HEK293 (cell line): ENCODE measurements around the gene ZNRF2.
A peak's percentile ranks its signal among the peaks of the same experiment; 100 is the strongest.

Source experiments
- CTCF ChIA-PET: fragments of 350-600 bp; formaldehyde crosslinking; extraction: SDS; loops from one replicate; lab custom pipeline; 2021; ENCODE audit warnings: antibody characterized with exemption; lab: Yijun Ruan, JAX
- POLR2A ChIA-PET: fragments of 300-600 bp; formaldehyde crosslinking; extraction: SDS; loops from one replicate; lab custom pipeline; 2020; ENCODE audit warnings: antibody characterized with exemption, inconsistent platforms; lab: Yijun Ruan, JAX
- H3K27ac ChIP-seq: fragments of 200-500 bp; sonication (Bioruptor generic); 2 replicates; pipeline ENCODE4 v1.5.1; 2014; ENCODE audit warnings: low read depth, low read length, control low read depth, inconsistent platforms; ENCODE audit errors: extremely low read depth
- H3K36me3 ChIP-seq, 2 experiments: fragments of 200-500 bp in 1 of 2; sonication (Bioruptor generic) in 1 of 2; 1 replicate in 1 of 2; 2 replicates in 1 of 2; pipeline ENCODE4 v1.5.1; 2014 to 2017; ENCODE audit warnings: inconsistent platforms in 2 of 2, low read length in 2 of 2; ENCODE audit not compliant: control insufficient read depth in 2 of 2, insufficient read depth in 1 of 2
- H3K4me1 ChIP-seq: fragments of 200-500 bp; sonication (Bioruptor generic); 2 replicates; pipeline ENCODE4 v1.5.1; 2014; ENCODE audit warnings: mild to moderate bottlenecking, low read length, inconsistent platforms; ENCODE audit not compliant: control insufficient read depth, insufficient read depth
- H3K4me3 ChIP-seq: 2 replicates; pipeline ENCODE4 v1.5.1; 2011; ENCODE audit warnings: low read depth, mild to moderate bottlenecking, control low read depth, low read length, moderate library complexity
- H3K9me3 ChIP-seq: fragments of 200-500 bp; sonication (Bioruptor generic); 2 replicates; pipeline ENCODE4 v1.5.1; 2014; ENCODE audit warnings: low read depth, low read length, inconsistent platforms; ENCODE audit not compliant: control insufficient read depth, insufficient read depth
- GLIS1 ChIP-seq: fragments of 450-650 bp; formaldehyde crosslinking; IDR thresholded peaks from 2 replicates; pipeline ENCODE4 v1.5.1; 2016; ENCODE audit warnings: missing biosample characterization, missing genetic modification characterization
- KLF8 ChIP-seq: fragments of 450-650 bp; formaldehyde crosslinking; IDR thresholded peaks from 2 replicates; pipeline ENCODE4 v1.5.1; 2016; ENCODE audit warnings: missing biosample characterization, missing genetic modification characterization
- ZNF112 ChIP-seq: fragments of 450-650 bp; formaldehyde crosslinking; IDR thresholded peaks from 2 replicates; pipeline ENCODE4 v1.5.0; 2017; ENCODE audit warnings: missing biosample characterization, missing genetic modification characterization
- ZNF223 ChIP-seq: fragments of 450-650 bp; formaldehyde crosslinking; IDR thresholded peaks from 2 replicates; pipeline ENCODE4 v1.5.1; 2016; ENCODE audit warnings: missing biosample characterization, missing genetic modification characterization
- ZNF600 ChIP-seq: fragments of 450-650 bp; formaldehyde crosslinking; IDR thresholded peaks from 2 replicates; pipeline ENCODE4 v1.5.1; 2016; ENCODE audit warnings: missing biosample characterization, missing genetic modification characterization
- ZSCAN16 ChIP-seq: fragments of 450-650 bp; formaldehyde crosslinking; IDR thresholded peaks from 2 replicates; pipeline ENCODE4 v1.5.1; 2016; ENCODE audit warnings: missing biosample characterization, missing genetic modification characterization
- TF ChIP-seq, protein P1 (sequence below): fragments of 450-650 bp; formaldehyde crosslinking; IDR thresholded peaks from 2 replicates; pipeline ENCODE4 v1.5.1; 2017; ENCODE audit warnings: missing biosample characterization, missing genetic modification characterization
- TF ChIP-seq, protein P2 (sequence below): fragments of 450-650 bp; formaldehyde crosslinking; conservative IDR thresholded peaks from 2 replicates; pipeline ENCODE4 v1.5.1; 2016; ENCODE audit warnings: low read depth, missing biosample characterization, missing genetic modification characterization
- TF ChIP-seq, protein P3 (sequence below): fragments of 450-650 bp; formaldehyde crosslinking; IDR thresholded peaks from 2 replicates; pipeline ENCODE4 v1.5.1; 2017; ENCODE audit warnings: missing biosample characterization, missing genetic modification characterization
- TF ChIP-seq, protein P4 (sequence below): fragments of 450-650 bp; formaldehyde crosslinking; IDR thresholded peaks from 2 replicates; pipeline ENCODE4 v1.5.1; 2016; ENCODE audit warnings: missing biosample characterization, missing genetic modification characterization

Gene ZNRF2

DNA sequence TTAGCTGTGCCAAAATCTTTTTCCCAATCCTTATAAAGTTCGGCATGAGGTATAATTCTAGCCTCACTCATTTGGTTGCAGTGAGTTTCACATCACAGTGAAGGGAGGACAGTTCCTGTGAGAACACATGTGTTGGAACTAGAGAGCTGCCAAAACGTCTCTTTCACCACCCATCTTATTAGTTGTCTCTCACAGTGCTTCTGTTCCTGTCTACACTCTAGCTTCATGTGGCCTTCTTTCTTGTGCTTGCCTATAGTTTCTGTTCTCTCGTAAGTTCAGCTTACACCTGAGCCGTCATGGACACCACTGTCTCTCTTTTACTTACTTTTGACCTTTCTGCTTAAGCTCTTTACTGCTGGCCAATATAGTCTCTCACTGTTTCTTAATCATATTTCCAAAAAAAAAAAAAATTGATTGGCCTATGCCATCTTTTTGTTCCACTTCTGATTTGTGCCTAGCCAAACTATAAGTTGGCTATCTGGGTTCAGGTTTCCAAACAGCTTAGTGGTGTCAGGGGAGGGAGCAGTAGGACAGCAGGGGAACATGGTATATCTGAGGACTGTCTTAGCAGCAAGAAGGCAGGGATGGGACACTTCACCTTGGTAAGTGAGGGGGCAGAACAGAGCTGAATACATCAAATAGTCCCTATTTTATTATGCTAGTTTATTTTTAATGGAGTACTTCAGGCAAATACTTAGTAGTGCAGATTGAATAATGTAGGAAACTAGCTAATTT, 38.0 kb downstream of the ZNRF2 start (continued):
- TF ChIP-seq, protein P1, sequence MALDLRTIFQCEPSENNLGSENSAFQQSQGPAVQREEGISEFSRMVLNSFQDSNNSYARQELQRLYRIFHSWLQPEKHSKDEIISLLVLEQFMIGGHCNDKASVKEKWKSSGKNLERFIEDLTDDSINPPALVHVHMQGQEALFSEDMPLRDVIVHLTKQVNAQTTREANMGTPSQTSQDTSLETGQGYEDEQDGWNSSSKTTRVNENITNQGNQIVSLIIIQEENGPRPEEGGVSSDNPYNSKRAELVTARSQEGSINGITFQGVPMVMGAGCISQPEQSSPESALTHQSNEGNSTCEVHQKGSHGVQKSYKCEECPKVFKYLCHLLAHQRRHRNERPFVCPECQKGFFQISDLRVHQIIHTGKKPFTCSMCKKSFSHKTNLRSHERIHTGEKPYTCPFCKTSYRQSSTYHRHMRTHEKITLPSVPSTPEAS (tag by site-specific recombination), result no peak
- TF ChIP-seq ZNF223 (tag by site-specific recombination) (no peak), ZNF112 (no peak), KLF8 (tag by site-specific recombination) (no peak), ZNF600 (tag by site-specific recombination) (peak; percentile 59), GLIS1 (tag by site-specific recombination) (no peak)
- TF ChIP-seq, protein P2, sequence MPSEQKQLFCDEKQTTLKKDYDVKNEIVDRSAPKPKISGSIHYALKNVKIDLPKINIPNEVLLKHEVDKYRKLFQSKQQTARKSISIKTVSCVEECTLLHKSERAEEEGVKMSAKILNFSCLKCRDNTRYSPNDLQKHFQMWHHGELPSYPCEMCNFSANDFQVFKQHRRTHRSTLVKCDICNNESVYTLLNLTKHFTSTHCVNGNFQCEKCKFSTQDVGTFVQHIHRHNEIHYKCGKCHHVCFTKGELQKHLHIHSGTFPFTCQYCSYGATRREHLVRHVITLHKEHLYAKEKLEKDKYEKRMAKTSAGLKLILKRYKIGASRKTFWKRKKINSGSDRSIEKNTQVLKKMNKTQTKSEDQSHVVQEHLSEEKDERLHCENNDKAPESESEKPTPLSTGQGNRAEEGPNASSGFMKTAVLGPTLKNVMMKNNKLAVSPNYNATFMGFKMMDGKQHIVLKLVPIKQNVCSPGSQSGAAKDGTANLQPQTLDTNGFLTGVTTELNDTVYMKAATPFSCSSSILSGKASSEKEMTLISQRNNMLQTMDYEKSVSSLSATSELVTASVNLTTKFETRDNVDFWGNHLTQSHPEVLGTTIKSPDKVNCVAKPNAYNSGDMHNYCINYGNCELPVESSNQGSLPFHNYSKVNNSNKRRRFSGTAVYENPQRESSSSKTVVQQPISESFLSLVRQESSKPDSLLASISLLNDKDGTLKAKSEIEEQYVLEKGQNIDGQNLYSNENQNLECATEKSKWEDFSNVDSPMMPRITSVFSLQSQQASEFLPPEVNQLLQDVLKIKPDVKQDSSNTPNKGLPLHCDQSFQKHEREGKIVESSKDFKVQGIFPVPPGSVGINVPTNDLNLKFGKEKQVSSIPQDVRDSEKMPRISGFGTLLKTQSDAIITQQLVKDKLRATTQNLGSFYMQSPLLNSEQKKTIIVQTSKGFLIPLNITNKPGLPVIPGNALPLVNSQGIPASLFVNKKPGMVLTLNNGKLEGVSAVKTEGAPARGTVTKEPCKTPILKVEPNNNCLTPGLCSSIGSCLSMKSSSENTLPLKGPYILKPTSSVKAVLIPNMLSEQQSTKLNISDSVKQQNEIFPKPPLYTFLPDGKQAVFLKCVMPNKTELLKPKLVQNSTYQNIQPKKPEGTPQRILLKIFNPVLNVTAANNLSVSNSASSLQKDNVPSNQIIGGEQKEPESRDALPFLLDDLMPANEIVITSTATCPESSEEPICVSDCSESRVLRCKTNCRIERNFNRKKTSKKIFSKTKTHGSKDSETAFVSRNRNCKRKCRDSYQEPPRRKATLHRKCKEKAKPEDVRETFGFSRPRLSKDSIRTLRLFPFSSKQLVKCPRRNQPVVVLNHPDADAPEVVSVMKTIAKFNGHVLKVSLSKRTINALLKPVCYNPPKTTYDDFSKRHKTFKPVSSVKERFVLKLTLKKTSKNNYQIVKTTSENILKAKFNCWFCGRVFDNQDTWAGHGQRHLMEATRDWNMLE (tag by site-specific recombination), result no peak

DNA sequence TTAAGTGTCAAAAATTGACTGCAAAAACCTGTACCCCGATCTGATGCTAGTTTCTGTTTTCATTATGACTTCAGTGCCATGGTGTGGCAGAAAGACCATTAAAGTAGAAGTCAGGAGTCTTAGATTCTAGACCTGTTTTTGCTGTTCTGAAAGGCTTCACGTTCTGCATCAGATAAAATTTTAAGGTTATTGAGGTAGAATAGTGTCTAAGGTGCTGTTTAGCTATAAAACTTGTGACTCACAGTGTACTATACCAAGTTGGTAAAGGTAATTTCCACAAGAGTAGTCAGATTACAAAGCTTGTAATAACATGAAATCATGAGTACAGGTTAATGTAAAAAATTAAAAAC, 38.6 kb downstream of the ZNRF2 start:
- Histone ChIP-seq H3K4me1 (peaks cover 19% of the 10 kb centered on the region; the same call in 1 of the 2 replicates), H3K4me3 (no peak overlapping the region), H3K9me3 (no peaks in the 10 kb centered on the region), H3K27ac (no peak overlapping the region), H3K36me3 (no peaks in the 10 kb centered on the region; a peak in 1 of 3 replicates)
- ChIA-PET CTCF (interaction anchor here (0.7 to 1.1 kb wide), 2 partner anchors 46 to 1248 kb away, joined by 3 read pairs; no protein-coding TSS in a partner anchor), POLR2A (interaction anchor here (1.1 kb wide), 1 partner anchor 10 kb away, joined by 3 read pairs; no protein-coding TSS in a partner anchor)
- TF ChIP-seq, protein P3, sequence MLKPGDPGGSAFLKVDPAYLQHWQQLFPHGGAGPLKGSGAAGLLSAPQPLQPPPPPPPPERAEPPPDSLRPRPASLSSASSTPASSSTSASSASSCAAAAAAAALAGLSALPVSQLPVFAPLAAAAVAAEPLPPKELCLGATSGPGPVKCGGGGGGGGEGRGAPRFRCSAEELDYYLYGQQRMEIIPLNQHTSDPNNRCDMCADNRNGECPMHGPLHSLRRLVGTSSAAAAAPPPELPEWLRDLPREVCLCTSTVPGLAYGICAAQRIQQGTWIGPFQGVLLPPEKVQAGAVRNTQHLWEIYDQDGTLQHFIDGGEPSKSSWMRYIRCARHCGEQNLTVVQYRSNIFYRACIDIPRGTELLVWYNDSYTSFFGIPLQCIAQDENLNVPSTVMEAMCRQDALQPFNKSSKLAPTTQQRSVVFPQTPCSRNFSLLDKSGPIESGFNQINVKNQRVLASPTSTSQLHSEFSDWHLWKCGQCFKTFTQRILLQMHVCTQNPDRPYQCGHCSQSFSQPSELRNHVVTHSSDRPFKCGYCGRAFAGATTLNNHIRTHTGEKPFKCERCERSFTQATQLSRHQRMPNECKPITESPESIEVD (tag by site-specific recombination), result peak; percentile 36; the same call in 1 of the 2 replicates
- no peak for TF ChIP-seq ZSCAN16
- TF ChIP-seq, protein P4, sequence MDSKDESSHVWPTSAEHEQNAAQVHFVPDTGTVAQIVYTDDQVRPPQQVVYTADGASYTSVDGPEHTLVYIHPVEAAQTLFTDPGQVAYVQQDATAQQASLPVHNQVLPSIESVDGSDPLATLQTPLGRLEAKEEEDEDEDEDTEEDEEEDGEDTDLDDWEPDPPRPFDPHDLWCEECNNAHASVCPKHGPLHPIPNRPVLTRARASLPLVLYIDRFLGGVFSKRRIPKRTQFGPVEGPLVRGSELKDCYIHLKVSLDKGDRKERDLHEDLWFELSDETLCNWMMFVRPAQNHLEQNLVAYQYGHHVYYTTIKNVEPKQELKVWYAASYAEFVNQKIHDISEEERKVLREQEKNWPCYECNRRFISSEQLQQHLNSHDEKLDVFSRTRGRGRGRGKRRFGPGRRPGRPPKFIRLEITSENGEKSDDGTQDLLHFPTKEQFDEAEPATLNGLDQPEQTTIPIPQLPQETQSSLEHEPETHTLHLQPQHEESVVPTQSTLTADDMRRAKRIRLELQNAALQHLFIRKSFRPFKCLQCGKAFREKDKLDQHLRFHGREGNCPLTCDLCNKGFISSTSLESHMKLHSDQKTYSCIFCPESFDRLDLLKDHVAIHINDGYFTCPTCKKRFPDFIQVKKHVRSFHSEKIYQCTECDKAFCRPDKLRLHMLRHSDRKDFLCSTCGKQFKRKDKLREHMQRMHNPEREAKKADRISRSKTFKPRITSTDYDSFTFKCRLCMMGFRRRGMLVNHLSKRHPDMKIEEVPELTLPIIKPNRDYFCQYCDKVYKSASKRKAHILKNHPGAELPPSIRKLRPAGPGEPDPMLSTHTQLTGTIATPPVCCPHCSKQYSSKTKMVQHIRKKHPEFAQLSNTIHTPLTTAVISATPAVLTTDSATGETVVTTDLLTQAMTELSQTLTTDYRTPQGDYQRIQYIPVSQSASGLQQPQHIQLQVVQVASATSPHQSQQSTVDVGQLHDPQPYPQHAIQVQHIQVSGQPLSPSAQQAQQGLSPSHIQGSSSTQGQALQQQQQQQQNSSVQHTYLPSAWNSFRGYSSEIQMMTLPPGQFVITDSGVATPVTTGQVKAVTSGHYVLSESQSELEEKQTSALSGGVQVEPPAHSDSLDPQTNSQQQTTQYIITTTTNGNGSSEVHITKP (tag by site-specific recombination), result peak; percentile 8; the same call in 1 of the 2 replicates
